OCI-LY7 (cell line): ENCODE measurements around the gene PTPRT.

Experiments used
- CTCF ChIP-seq: fragments of 200-600 bp; sonication (generic); conservative IDR thresholded peaks from 2 replicates; pipeline ENCODE4 v1.5.1; 2014; ENCODE audit warnings: mild to moderate bottlenecking, antibody characterized with exemption, low read length, moderate library complexity, mixed read lengths
- EZH2phosphoT487 ChIP-seq: fragments of 200-600 bp; sonication (generic); IDR thresholded peaks from 2 replicates; pipeline ENCODE4 v1.6.1; 2018; ENCODE audit warnings: low read depth, borderline replicate concordance, mild to moderate bottlenecking, mixed run types, antibody characterized with exemption, low read length, moderate library complexity, mixed read lengths

- TF ChIP-seq CTCF: no peak
- TF ChIP-seq EZH2phosphoT487: no peak
These were observed 22.1 kb downstream of the PTPRT start for GRCh38 chr20:43167615-43168014.
